NB4 (cell line): ENCODE data around the gene DCDC2B.

ENCODE experiments used
- POLR2A ChIP-seq: IDR thresholded peaks from 2 replicates; pipeline ENCODE4 v1.6.1; 2011; ENCODE audit warnings: mild to moderate bottlenecking; ENCODE audit not compliant: insufficient read length; ENCODE audit errors: extremely low read depth
- TF ChIP-seq, protein P1 (sequence below): IDR thresholded peaks from one replicate; pipeline ENCODE4 v1.5.1; 2012; ENCODE audit warnings: low read depth, low read length
- TF ChIP-seq, protein P2 (sequence below): IDR thresholded peaks from 2 replicates; pipeline ENCODE4 v1.6.1; 2011; ENCODE audit warnings: low read depth, low read length

- no peak for TF ChIP-seq POLR2A
- TF ChIP-seq, protein P1, sequence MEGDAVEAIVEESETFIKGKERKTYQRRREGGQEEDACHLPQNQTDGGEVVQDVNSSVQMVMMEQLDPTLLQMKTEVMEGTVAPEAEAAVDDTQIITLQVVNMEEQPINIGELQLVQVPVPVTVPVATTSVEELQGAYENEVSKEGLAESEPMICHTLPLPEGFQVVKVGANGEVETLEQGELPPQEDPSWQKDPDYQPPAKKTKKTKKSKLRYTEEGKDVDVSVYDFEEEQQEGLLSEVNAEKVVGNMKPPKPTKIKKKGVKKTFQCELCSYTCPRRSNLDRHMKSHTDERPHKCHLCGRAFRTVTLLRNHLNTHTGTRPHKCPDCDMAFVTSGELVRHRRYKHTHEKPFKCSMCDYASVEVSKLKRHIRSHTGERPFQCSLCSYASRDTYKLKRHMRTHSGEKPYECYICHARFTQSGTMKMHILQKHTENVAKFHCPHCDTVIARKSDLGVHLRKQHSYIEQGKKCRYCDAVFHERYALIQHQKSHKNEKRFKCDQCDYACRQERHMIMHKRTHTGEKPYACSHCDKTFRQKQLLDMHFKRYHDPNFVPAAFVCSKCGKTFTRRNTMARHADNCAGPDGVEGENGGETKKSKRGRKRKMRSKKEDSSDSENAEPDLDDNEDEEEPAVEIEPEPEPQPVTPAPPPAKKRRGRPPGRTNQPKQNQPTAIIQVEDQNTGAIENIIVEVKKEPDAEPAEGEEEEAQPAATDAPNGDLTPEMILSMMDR, result no peak
- TF ChIP-seq, protein P2, sequence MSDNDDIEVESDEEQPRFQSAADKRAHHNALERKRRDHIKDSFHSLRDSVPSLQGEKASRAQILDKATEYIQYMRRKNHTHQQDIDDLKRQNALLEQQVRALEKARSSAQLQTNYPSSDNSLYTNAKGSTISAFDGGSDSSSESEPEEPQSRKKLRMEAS, result no peak
Observed at GRCh38 chr1:32187850-32188249, 21.0 kb upstream of the DCDC2B start.
